ENCODE measurements around the gene PODN. TPM values are rescaled to one million over a fixed set of nuclear protein-coding genes. Genes with fewer than 3 reads are reported as not detected.

PODN gene, protein sequence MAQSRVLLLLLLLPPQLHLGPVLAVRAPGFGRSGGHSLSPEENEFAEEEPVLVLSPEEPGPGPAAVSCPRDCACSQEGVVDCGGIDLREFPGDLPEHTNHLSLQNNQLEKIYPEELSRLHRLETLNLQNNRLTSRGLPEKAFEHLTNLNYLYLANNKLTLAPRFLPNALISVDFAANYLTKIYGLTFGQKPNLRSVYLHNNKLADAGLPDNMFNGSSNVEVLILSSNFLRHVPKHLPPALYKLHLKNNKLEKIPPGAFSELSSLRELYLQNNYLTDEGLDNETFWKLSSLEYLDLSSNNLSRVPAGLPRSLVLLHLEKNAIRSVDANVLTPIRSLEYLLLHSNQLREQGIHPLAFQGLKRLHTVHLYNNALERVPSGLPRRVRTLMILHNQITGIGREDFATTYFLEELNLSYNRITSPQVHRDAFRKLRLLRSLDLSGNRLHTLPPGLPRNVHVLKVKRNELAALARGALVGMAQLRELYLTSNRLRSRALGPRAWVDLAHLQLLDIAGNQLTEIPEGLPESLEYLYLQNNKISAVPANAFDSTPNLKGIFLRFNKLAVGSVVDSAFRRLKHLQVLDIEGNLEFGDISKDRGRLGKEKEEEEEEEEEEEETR
- total RNA-seq: 43.3 and 52.8 TPM in 2 replicates

- DNase-seq (ENCODE audit: insufficient read length, low spot score, missing footprints): peak; percentile 94
- Histone ChIP-seq H3K27me3 (ENCODE audit: insufficient read depth, low read length) (peaks cover 27% of the 10 kb centered on the region), H3K27ac (ENCODE audit: low read depth, low read length) (no peak within 1 kb of the TSS), H3K9me3 (ENCODE audit: low read depth, low read length) (no peaks in the 10 kb centered on the region), H2AFZ (ENCODE audit: low read length) (peak within 1 kb of the TSS; percentile 51), H4K20me1 (ENCODE audit: insufficient read depth, low read length) (no peaks in the 10 kb centered on the region), H3K4me1 (ENCODE audit: insufficient read depth, low read length) (peaks cover 22% of the 10 kb centered on the region), H3K4me3 (ENCODE audit: insufficient read depth, low read length) (peak within 1 kb of the TSS; percentile 74), H3K36me3 (ENCODE audit: insufficient read depth, low read length) (no peaks in the 10 kb centered on the region), H3K79me2 (ENCODE audit: insufficient read depth, low read length) (no peaks in the 10 kb centered on the region), H3K4me2 (ENCODE audit: insufficient read depth, low read length) (peak within 1 kb of the TSS; percentile 83)
- TF ChIP-seq, protein P1, sequence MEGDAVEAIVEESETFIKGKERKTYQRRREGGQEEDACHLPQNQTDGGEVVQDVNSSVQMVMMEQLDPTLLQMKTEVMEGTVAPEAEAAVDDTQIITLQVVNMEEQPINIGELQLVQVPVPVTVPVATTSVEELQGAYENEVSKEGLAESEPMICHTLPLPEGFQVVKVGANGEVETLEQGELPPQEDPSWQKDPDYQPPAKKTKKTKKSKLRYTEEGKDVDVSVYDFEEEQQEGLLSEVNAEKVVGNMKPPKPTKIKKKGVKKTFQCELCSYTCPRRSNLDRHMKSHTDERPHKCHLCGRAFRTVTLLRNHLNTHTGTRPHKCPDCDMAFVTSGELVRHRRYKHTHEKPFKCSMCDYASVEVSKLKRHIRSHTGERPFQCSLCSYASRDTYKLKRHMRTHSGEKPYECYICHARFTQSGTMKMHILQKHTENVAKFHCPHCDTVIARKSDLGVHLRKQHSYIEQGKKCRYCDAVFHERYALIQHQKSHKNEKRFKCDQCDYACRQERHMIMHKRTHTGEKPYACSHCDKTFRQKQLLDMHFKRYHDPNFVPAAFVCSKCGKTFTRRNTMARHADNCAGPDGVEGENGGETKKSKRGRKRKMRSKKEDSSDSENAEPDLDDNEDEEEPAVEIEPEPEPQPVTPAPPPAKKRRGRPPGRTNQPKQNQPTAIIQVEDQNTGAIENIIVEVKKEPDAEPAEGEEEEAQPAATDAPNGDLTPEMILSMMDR (IDR thresholded peaks at IDR 0.05; ENCODE audit: extremely low read depth, low read depth, low read length): no peak
Measured at GRCh38 chr1:53061859-53062707, at the start of gene PODN. TSS of gene PODN (plus strand) at chr1:53062213. CDS start at chr1:53069856, 7,643 bp downstream.

DNA sequence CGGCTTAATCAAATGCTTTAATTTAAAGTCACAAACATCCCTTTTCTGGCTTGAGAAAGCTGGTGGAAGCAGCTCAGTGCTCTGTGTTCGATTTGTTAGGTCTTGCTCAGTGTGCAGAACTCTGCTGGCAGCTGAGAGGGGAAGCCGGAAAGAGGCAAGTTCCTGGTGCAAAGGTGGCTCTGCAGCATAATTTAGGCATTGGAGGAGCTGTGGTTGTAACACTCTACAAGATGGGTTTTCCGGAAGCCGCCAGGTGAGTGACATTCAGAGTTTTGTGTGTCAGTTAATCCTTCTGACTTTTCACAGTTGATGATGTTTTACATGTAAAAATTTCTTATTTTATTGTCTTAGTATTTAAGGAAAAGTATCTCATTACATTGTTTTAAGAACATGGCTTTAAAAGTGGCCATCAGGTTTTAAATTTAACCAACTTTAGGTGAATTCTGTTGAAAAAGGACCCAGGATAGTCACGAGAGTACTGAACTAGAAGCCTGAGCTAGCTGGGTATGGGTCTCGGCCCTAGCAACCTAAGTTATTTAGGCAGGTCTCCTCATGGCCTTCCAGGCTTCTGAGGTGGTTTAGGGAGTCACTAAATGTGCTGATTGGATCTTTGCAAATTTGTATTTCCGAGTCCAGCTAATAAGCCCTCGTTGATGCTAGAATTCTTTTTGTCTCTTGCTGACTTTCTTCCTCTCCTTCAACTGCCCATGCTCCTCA is 47.1 kb upstream of the PODN start:
- Histone ChIP-seq H3K36me3 (ENCODE audit: insufficient read depth, low read length) (no peaks in the 10 kb centered on the region), H3K27me3 (ENCODE audit: insufficient read depth, low read length) (no peaks in the 10 kb centered on the region), H3K79me2 (ENCODE audit: insufficient read depth, low read length) (peaks cover 44% of the 10 kb centered on the region), H4K20me1 (ENCODE audit: insufficient read depth, low read length) (no peaks in the 10 kb centered on the region), H3K4me1 (ENCODE audit: insufficient read depth, low read length) (peaks cover 12% of the 10 kb centered on the region), H3K27ac (ENCODE audit: low read depth, low read length) (peak overlapping the region; percentile 42), H3K4me3 (ENCODE audit: insufficient read depth, low read length) (peak overlapping the region; percentile 84), H3K9me3 (ENCODE audit: low read depth, low read length) (no peaks in the 10 kb centered on the region), H2AFZ (ENCODE audit: low read length) (peak overlapping the region; percentile 94), H3K4me2 (ENCODE audit: insufficient read depth, low read length) (peak overlapping the region; percentile 80)
- TF ChIP-seq, protein P1 (IDR thresholded peaks at IDR 0.05; ENCODE audit: extremely low read depth, low read depth, low read length): no peak
- peak; percentile 90 for DNase-seq (ENCODE audit: insufficient read length, low spot score, missing footprints)

DNA sequence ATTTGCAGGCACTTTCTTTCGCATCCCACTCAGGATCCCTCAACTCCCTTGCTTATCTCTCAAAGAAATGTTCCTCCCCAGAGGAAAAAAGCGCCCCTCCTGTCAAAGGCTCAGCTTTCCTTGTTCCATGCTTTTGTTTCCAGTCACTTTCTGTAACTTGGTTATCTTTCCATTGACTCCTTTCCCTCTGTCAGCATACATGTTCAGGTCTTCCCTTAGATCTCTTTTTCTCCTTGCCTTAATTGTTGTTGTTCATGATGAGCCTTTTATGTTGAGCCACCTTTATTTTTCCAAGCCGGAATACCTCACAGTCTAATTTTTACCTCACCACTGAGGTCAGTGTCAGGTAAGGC is 46.5 kb upstream of the PODN start:
- Histone ChIP-seq H2AFZ (ENCODE audit: low read length) (peak overlapping the region; percentile 94), H4K20me1 (ENCODE audit: insufficient read depth, low read length) (no peaks in the 10 kb centered on the region), H3K79me2 (ENCODE audit: insufficient read depth, low read length) (peaks cover 47% of the 10 kb centered on the region), H3K4me2 (ENCODE audit: insufficient read depth, low read length) (peak overlapping the region; percentile 80), H3K4me1 (ENCODE audit: insufficient read depth, low read length) (peaks cover 12% of the 10 kb centered on the region), H3K4me3 (ENCODE audit: insufficient read depth, low read length) (peak overlapping the region; percentile 84), H3K27me3 (ENCODE audit: insufficient read depth, low read length) (no peaks in the 10 kb centered on the region), H3K9me3 (ENCODE audit: low read depth, low read length) (no peaks in the 10 kb centered on the region), H3K36me3 (ENCODE audit: insufficient read depth, low read length) (no peaks in the 10 kb centered on the region), H3K27ac (ENCODE audit: low read depth, low read length) (peak overlapping the region; percentile 42)
- peak; percentile 21 for DNase-seq (ENCODE audit: insufficient read length, low spot score, missing footprints)
- TF ChIP-seq, protein P1 (IDR thresholded peaks at IDR 0.05; ENCODE audit: extremely low read depth, low read depth, low read length): no peak

Measured in osteoblast (primary cell).